ENCODE data around the gene DPF3. TPM values are rescaled to one million over a fixed set of nuclear protein-coding genes. Genes with fewer than 3 reads are reported as not detected.

DPF3 gene
- polyA plus RNA-seq, 1 donor: 3.5 TPM

- Histone ChIP-seq H3K4me3 (ENCODE audit: low read length) (no peak overlapping the region), H3K9me3 (ENCODE audit: control insufficient read depth, low read depth, low read length) (no peaks in the 10 kb centered on the region), H3K27ac (ENCODE audit: low read length) (no peak overlapping the region), H3K36me3 (ENCODE audit: control insufficient read depth, insufficient read depth, low read length) (no peaks in the 10 kb centered on the region), H3K4me1 (ENCODE audit: control insufficient read depth, insufficient read depth, low read length) (peaks cover 3% of the 10 kb centered on the region), H3K27me3 (ENCODE audit: control insufficient read depth, insufficient read depth, low read length) (no peaks in the 10 kb centered on the region)
- no CpG with 5 or more reads among the region's 2 CpGs for WGBS (ENCODE audit: insufficient coverage, low lambda C conversion rate)
- no peak for DNase-seq
These were observed 280.0 kb downstream of the DPF3 start for GRCh38 chr14:72613975-72614319.

- H3K36me3 ChIP-seq (ENCODE audit: control insufficient read depth, insufficient read depth, low read length): no peaks in the 10 kb centered on the region
- H3K9me3 ChIP-seq (ENCODE audit: control insufficient read depth, low read depth, low read length): no peaks in the 10 kb centered on the region
- WGBS (ENCODE audit: insufficient coverage, low lambda C conversion rate): no CpG with 5 or more reads among the region's 13 CpGs
- DNase-seq: no peak
- H3K27me3 ChIP-seq (ENCODE audit: control insufficient read depth, insufficient read depth, low read length): peaks cover 2% of the 10 kb centered on the region
- H3K4me3 ChIP-seq (ENCODE audit: low read length): no peak overlapping the region
- H3K27ac ChIP-seq (ENCODE audit: low read length): no peak overlapping the region
- peaks cover 3% of the 10 kb centered on the region for H3K4me1 ChIP-seq (ENCODE audit: control insufficient read depth, insufficient read depth, low read length)
These were observed 280.5 kb downstream of the DPF3 start for GRCh38 chr14:72613231-72613974.

GRCh38 chr14:72612041-72612440, 281.9 kb downstream of the DPF3 start:
- H3K36me3 ChIP-seq (ENCODE audit: control insufficient read depth, insufficient read depth, low read length): no peaks in the 10 kb centered on the region
- H3K27me3 ChIP-seq (ENCODE audit: control insufficient read depth, insufficient read depth, low read length): peaks cover 2% of the 10 kb centered on the region
- no peak overlapping the region for H3K4me3 ChIP-seq (ENCODE audit: low read length)
- no CpG with 5 or more reads among the region's 4 CpGs for WGBS (ENCODE audit: insufficient coverage, low lambda C conversion rate)
- H3K27ac ChIP-seq (ENCODE audit: low read length): no peak overlapping the region
- H3K9me3 ChIP-seq (ENCODE audit: control insufficient read depth, low read depth, low read length): no peaks in the 10 kb centered on the region
- DNase-seq: no peak
- no peaks in the 10 kb centered on the region for H3K4me1 ChIP-seq (ENCODE audit: control insufficient read depth, insufficient read depth, low read length)

- no peaks in the 10 kb centered on the region for H3K36me3 ChIP-seq (ENCODE audit: control insufficient read depth, insufficient read depth, low read length)
- DNase-seq: no peak
- no peak overlapping the region for H3K27ac ChIP-seq (ENCODE audit: low read length)
- no peaks in the 10 kb centered on the region for H3K9me3 ChIP-seq (ENCODE audit: control insufficient read depth, low read depth, low read length)
- WGBS (ENCODE audit: insufficient coverage, low lambda C conversion rate): no CpG with 5 or more reads among the region's 4 CpGs
- no peak overlapping the region for H3K4me3 ChIP-seq (ENCODE audit: low read length)
- peaks cover 2% of the 10 kb centered on the region for H3K27me3 ChIP-seq (ENCODE audit: control insufficient read depth, insufficient read depth, low read length)
- H3K4me1 ChIP-seq (ENCODE audit: control insufficient read depth, insufficient read depth, low read length): no peaks in the 10 kb centered on the region
These were observed 282.4 kb downstream of the DPF3 start for GRCh38 chr14:72611506-72611905.

GRCh38 chr14:72610831-72611200, 283.1 kb downstream of the DPF3 start:
- no peak for DNase-seq
- WGBS (ENCODE audit: insufficient coverage, low lambda C conversion rate): no CpG with 5 or more reads among the region's 2 CpGs
- Histone ChIP-seq H3K4me1 (ENCODE audit: control insufficient read depth, insufficient read depth, low read length) (no peaks in the 10 kb centered on the region), H3K36me3 (ENCODE audit: control insufficient read depth, insufficient read depth, low read length) (no peaks in the 10 kb centered on the region), H3K27ac (ENCODE audit: low read length) (no peak overlapping the region), H3K27me3 (ENCODE audit: control insufficient read depth, insufficient read depth, low read length) (peaks cover 2% of the 10 kb centered on the region), H3K9me3 (ENCODE audit: control insufficient read depth, low read depth, low read length) (no peaks in the 10 kb centered on the region), H3K4me3 (ENCODE audit: low read length) (no peak overlapping the region)

GRCh38 chr14:72610096-72610830, 283.6 kb downstream of the DPF3 start:
- Histone ChIP-seq H3K4me1 (ENCODE audit: control insufficient read depth, insufficient read depth, low read length) (no peaks in the 10 kb centered on the region), H3K9me3 (ENCODE audit: control insufficient read depth, low read depth, low read length) (no peaks in the 10 kb centered on the region), H3K4me3 (ENCODE audit: low read length) (no peak overlapping the region), H3K27me3 (ENCODE audit: control insufficient read depth, insufficient read depth, low read length) (peaks cover 3% of the 10 kb centered on the region), H3K36me3 (ENCODE audit: control insufficient read depth, insufficient read depth, low read length) (no peaks in the 10 kb centered on the region), H3K27ac (ENCODE audit: low read length) (no peak overlapping the region)
- DNase-seq: no peak
- no CpG with 5 or more reads among the region's 12 CpGs for WGBS (ENCODE audit: insufficient coverage, low lambda C conversion rate)

GRCh38 chr14:72609205-72609916, 284.5 kb downstream of the DPF3 start:
- Histone ChIP-seq H3K36me3 (ENCODE audit: control insufficient read depth, insufficient read depth, low read length) (no peaks in the 10 kb centered on the region), H3K27me3 (ENCODE audit: control insufficient read depth, insufficient read depth, low read length) (peaks cover 6% of the 10 kb centered on the region), H3K4me3 (ENCODE audit: low read length) (no peak overlapping the region), H3K4me1 (ENCODE audit: control insufficient read depth, insufficient read depth, low read length) (no peaks in the 10 kb centered on the region), H3K9me3 (ENCODE audit: control insufficient read depth, low read depth, low read length) (no peaks in the 10 kb centered on the region), H3K27ac (ENCODE audit: low read length) (no peak overlapping the region)
- DNase-seq: no peak
- WGBS (ENCODE audit: insufficient coverage, low lambda C conversion rate): 83% methylated on average over 1 of the region's 12 CpGs

GRCh38 chr14:72608391-72609204, 285.3 kb downstream of the DPF3 start:
- Histone ChIP-seq H3K36me3 (ENCODE audit: control insufficient read depth, insufficient read depth, low read length) (no peaks in the 10 kb centered on the region), H3K4me3 (ENCODE audit: low read length) (no peak overlapping the region), H3K4me1 (ENCODE audit: control insufficient read depth, insufficient read depth, low read length) (no peaks in the 10 kb centered on the region), H3K9me3 (ENCODE audit: control insufficient read depth, low read depth, low read length) (no peaks in the 10 kb centered on the region), H3K27ac (ENCODE audit: low read length) (no peak overlapping the region), H3K27me3 (ENCODE audit: control insufficient read depth, insufficient read depth, low read length) (peaks cover 6% of the 10 kb centered on the region)
- DNase-seq: no peak
- no CpG with 5 or more reads among the region's 8 CpGs for WGBS (ENCODE audit: insufficient coverage, low lambda C conversion rate)

- Histone ChIP-seq H3K27me3 (ENCODE audit: control insufficient read depth, insufficient read depth, low read length) (peaks cover 6% of the 10 kb centered on the region), H3K9me3 (ENCODE audit: control insufficient read depth, low read depth, low read length) (no peaks in the 10 kb centered on the region), H3K4me3 (ENCODE audit: low read length) (no peak overlapping the region), H3K4me1 (ENCODE audit: control insufficient read depth, insufficient read depth, low read length) (no peaks in the 10 kb centered on the region), H3K36me3 (ENCODE audit: control insufficient read depth, insufficient read depth, low read length) (no peaks in the 10 kb centered on the region), H3K27ac (ENCODE audit: low read length) (no peak overlapping the region)
- no CpG with 5 or more reads among the region's 12 CpGs for WGBS (ENCODE audit: insufficient coverage, low lambda C conversion rate)
- no peak for DNase-seq
These were observed 286.3 kb downstream of the DPF3 start for GRCh38 chr14:72607386-72608130.
